Heart left ventricle (tissue), 16 donors: Measurements from ENCODE around the gene LIN28A. TPM values are rescaled to one million over a fixed set of nuclear protein-coding genes. Genes with fewer than 3 reads are reported as not detected.

Source experiments
- ATAC-seq, 4 donors: fragments of 200-7000 bp; cut with Tn5 transposase; one replicate each; pipeline ENCODE4 v1.9.1; 2020 to 2022; ENCODE audit warnings: moderate library complexity in 4 of 4, mild to moderate bottlenecking in 3 of 4, moderate number of reproducible peaks in 1 of 4
- DNase-seq, 5 donors: peaks; one replicate each; pipeline ENCODE4 v3.0.0-alpha.2; 2020
- H3K27ac ChIP-seq, 12 donors: fragments of 200-600 bp; sonication (generic) in 4 of 12; one replicate each; pipeline versions ENCODE4 v1.5.0 to v1.8.0; 2016 to 2022; ENCODE audit warnings: mild to moderate bottlenecking in 2 of 12
- H3K27me3 ChIP-seq, 9 donors: fragments of 200-600 bp; sonication (generic) in 2 of 9; one replicate each; pipeline versions ENCODE4 v1.5.1 to v1.8.0; 2016 to 2022; ENCODE audit warnings: mild to moderate bottlenecking in 3 of 9
- H3K36me3 ChIP-seq, 9 donors: fragments of 200-600 bp; sonication (generic) in 2 of 9; one replicate each; pipeline versions ENCODE4 v1.5.0 to v1.8.0; 2018 to 2022; ENCODE audit warnings: mild to moderate bottlenecking in 2 of 9
- H3K4me1 ChIP-seq, 12 donors: fragments of 200-600 bp; sonication (generic) in 4 of 12; one replicate each; pipeline versions ENCODE4 v1.5.0 to v1.8.0; 2016 to 2022; ENCODE audit warnings: mild to moderate bottlenecking in 3 of 12
- H3K4me3 ChIP-seq, 12 donors: fragments of 200-600 bp; sonication (generic) in 4 of 12; one replicate each; pipeline versions ENCODE4 v1.5.0 to v1.8.0; 2017 to 2022; ENCODE audit warnings: mild to moderate bottlenecking in 9 of 12, moderate library complexity in 4 of 12
- H3K9me3 ChIP-seq, 12 donors: fragments of 200-600 bp; sonication (generic) in 4 of 12; one replicate each; pipeline versions ENCODE4 v1.5.0 to v1.8.0; 2016 to 2022; ENCODE audit warnings: mild to moderate bottlenecking in 1 of 12
- POLR2A ChIP-seq, 2 donors: fragments of 450-650 bp; IDR thresholded peaks; one replicate each; pipeline ENCODE4 v1.6.1; 2017; ENCODE audit warnings: antibody characterized with exemption in 2 of 2, mild to moderate bottlenecking in 2 of 2, moderate library complexity in 2 of 2
- WGBS, 4 donors: extraction: QIAGEN DNeasy Blood & Tissue Kit in 2 of 4; methylation state at CpG; one replicate each; pipeline versions ENCODE4 v1.1.5 to v1.1.7; 2013 to 2018; 5-methylcytosine and 5-hydroxymethylcytosine counted together
- intact Hi-C, 10 donors: fragments of 100-400 bp; cut with DNase I; formaldehyde crosslinking; loops; one replicate each; pipeline versions ENCODE4 v1.11.1 to v1.14.2; 2022
- polyA plus RNA-seq, 2 donors: library from polyadenylated mRNA; stranded (reverse); fragments of 200-250 nt; gene quantifications; one replicate each; pipeline ENCODE4 v1.2.3, GENCODE V29; 2013
- total RNA-seq, 9 donors: library from RNA; depleted of rRNA in 2 of 9; stranded (reverse); fragments of >200 nt in 2 of 9; fragmentation: NEBNext Ultra II Directional in 3 of 9; extraction: Animal tissue kit (Norgen Biotek cat#: 25700) in 3 of 9; gene quantifications; one replicate each; pipeline versions ENCODE4 v1.1.0 to v1.2.4, GENCODE V29; 2016 to 2023
- TF ChIP-seq, protein P1 (sequence below), 12 donors: fragments of 200-600 bp; sonication (generic) in 4 of 12; IDR thresholded peaks; one replicate each; pipeline versions ENCODE4 v1.5.0 to v1.8.0; 2018 to 2022; ENCODE audit warnings: antibody characterized with exemption in 12 of 12, mild to moderate bottlenecking in 5 of 12
- donor health status: ischemic (EF 13 %, LVEDD 7.1; RV severe dilation, severe dysfunction).
- donor health status: healthy with polysubstance abuse.
- donor health status: DM: no; HTN: yes; CAD: no.
- donor health status: DM: no; HTN: no; CAD: no.
- donor health status: ischemic (EF 25% LVEDD 6.9; RV normal size, moderate dysfunction).
- donor health status: ischemic (EF 25% LVEDD 5.7; RV mildly dilated, moderate dysfunction).
- donor health status: healthy.
- donor health status: DM: yes; HTN: yes; CAD: no.
- donor health status: ischemic (EF 35%, LVEDD 5.7; RV mildly dilated, moderate dysfunction).
- donor health status: nonischemic (EF 11% LVEDD 7.7; RV severe dilation, severe dysfunction).
- donor health status: DM: yes; HTN: yes; CAD: no.
- donor health status: PGD.
- donor health status: ischemic (EF 29% LVEDD 5.4; RV normal size, mild dysfunction).
- donor health status: nonischemic (EF 23%, LVEDD 6.1; RV moderate dilation, normal function).

The LIN28A gene
- total and polyA plus RNA-seq, 11 donors, result 0.15 TPM; not detected in 10

DNA sequence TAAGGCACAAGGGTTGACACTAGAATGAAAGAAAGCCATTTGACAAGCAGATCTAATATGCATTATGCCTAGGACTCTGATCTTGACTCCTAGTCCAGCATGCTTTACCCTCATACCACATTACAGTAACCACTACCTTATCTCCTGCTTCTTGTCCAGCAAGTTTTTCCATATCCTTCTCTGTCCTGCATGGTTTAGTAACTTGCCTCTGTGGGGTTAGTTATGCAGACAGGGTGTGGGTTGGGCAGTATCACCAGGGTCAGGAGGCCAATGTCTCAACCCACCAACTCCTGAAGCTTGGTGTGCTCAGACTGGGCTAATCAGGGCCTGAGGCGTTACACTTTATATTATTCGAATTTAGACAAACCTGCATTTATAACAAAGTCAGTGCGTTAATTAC, 40.3 kb downstream of the LIN28A start:
- H3K27me3 ChIP-seq, result no peaks in the 10 kb centered on the region
- H3K4me3 ChIP-seq, result no peak overlapping the region
- peaks cover 0 to 99% (median 93%) of the 10 kb centered on the region in 9 donors for H3K36me3 ChIP-seq
- peaks cover 0 to 6% (median 0%) of the 10 kb centered on the region in 12 donors for H3K4me1 ChIP-seq
- no peaks in the 10 kb centered on the region for H3K9me3 ChIP-seq
- WGBS, 4 donors, result 92 to 98% (median 95%) methylated on average over 3 of the region's 3 CpGs
- intact Hi-C loops, result no loop called here
- peak overlapping the region in 1 of 12 donors; percentile 8 for H3K27ac ChIP-seq
- DNase-seq (no peak), ATAC-seq (no peak)
- TF ChIP-seq POLR2A (IDR thresholded peaks at IDR 0.05), result no peak
- TF ChIP-seq, protein P1, sequence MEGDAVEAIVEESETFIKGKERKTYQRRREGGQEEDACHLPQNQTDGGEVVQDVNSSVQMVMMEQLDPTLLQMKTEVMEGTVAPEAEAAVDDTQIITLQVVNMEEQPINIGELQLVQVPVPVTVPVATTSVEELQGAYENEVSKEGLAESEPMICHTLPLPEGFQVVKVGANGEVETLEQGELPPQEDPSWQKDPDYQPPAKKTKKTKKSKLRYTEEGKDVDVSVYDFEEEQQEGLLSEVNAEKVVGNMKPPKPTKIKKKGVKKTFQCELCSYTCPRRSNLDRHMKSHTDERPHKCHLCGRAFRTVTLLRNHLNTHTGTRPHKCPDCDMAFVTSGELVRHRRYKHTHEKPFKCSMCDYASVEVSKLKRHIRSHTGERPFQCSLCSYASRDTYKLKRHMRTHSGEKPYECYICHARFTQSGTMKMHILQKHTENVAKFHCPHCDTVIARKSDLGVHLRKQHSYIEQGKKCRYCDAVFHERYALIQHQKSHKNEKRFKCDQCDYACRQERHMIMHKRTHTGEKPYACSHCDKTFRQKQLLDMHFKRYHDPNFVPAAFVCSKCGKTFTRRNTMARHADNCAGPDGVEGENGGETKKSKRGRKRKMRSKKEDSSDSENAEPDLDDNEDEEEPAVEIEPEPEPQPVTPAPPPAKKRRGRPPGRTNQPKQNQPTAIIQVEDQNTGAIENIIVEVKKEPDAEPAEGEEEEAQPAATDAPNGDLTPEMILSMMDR (IDR thresholded peaks at IDR 0.05), result no peak

DNA sequence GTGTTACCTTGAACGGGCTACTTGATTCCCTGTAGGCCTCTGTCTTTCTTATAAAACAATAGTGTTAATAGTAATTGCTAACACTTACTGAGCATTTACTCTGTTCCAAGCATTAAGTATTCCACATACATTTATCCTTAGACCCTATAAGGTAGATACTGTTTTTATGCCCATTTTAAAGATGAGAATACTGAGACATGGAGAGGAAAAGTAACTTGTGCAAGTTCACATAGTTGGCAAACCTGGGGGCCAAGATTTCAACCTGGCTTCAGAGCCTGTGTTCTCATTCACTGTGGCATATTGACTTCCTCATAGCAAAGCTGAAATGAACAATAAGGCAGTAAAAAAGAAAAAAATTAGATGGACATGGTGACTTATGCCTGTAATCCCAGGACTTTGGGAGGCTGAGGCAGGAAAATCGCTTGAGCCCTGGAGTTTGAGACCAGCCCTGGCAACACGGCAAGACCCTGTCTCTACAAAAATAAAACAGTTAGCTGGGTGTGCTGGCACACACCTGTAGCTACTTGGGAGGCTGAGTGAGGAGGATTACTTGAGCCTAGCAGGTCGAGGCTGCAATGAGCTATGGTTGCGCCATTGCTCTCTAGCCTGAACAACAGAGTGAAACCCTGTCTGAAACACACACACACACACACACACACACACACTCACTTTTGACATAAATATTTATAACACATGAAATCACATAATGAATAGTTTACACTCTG, 42.0 kb downstream of the LIN28A start:
- Histone ChIP-seq H3K4me1 (peaks cover 0 to 6% (median 0%) of the 10 kb centered on the region in 12 donors), H3K9me3 (no peaks in the 10 kb centered on the region), H3K36me3 (peaks cover 0 to 93% (median 86%) of the 10 kb centered on the region in 9 donors), H3K4me3 (no peak overlapping the region), H3K27me3 (no peaks in the 10 kb centered on the region), H3K27ac (no peak overlapping the region)
- intact Hi-C loops, result no loop called here
- TF ChIP-seq POLR2A (IDR thresholded peaks at IDR 0.05), result no peak
- TF ChIP-seq, protein P1 (IDR thresholded peaks at IDR 0.05), result no peak
- WGBS, 4 donors, result 95 to 97% (median 96%) methylated on average over 5 of the region's 5 CpGs
- ATAC-seq (no peak), DNase-seq (no peak)

DNA sequence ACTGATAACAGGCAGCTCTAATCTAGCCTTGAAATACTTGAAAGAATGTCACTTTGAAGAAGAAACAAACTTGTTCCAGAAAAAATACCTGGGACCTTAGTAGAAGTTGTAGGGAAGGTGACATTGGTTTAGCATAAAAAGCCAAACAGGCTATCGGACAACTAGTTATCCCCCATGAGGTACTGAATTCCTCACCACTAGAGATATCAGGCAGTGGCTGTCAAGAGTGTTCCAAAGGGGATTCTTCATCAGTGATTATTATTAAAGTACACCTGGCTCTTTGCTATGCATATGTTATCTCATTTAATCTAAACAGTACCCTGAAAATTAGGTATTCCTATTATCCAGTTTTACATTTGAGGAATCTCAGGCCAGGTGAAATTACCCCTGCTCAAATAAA, 48.5 kb downstream of the LIN28A start:
- intact Hi-C loops, result no loop called here
- Histone ChIP-seq H3K27me3 (no peaks in the 10 kb centered on the region), H3K4me3 (no peak overlapping the region), H3K4me1 (peaks cover 0 to 14% (median 0%) of the 10 kb centered on the region in 12 donors), H3K27ac (peak overlapping the region in 11 of 12 donors; percentile 3 to 79 (median 63)), H3K36me3 (peaks cover 0 to 95% (median 86%) of the 10 kb centered on the region in 9 donors), H3K9me3 (no peaks in the 10 kb centered on the region)
- TF ChIP-seq, protein P1 (IDR thresholded peaks at IDR 0.05), result no peak
- TF ChIP-seq POLR2A (IDR thresholded peaks at IDR 0.05), result no peak
- WGBS, 4 donors, result 47 to 62% (median 54%) methylated on average over 1 of the region's 1 CpG
- DNase-seq (no peak), ATAC-seq (peak in 2 of 4 donors; percentile 17 to 20)

DNA sequence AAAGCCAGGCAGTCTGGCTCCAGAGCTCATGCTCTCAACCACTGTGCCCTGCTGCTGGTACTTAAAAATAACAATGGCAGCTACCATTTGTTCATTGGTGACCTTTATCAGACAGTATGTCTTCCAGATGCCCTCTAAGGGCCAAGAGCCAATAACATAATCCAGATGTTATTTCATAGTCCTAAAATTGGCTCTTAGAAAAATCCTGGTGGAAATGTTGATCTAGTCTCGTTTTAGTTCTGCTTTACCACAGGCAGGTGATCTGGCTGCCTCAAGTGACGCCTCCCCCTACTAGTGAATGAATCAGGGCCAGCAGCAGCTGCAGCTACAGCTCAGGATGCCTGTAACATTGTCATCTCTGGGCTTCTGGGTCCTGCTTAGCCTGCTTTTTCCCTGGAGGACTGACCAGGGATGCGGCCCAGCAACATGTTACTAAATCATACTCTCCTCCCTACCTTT, 49.0 kb downstream of the LIN28A start:
- DNase-seq (peak in 2 of 5 donors; percentile 12 to 37), ATAC-seq (peak; percentile 73 to 92 (median 90))
- H3K4me1 ChIP-seq, result peaks cover 0 to 14% (median 0%) of the 10 kb centered on the region in 12 donors
- TF ChIP-seq POLR2A (IDR thresholded peaks at IDR 0.05), result no peak
- TF ChIP-seq, protein P1 (IDR thresholded peaks at IDR 0.05), result no peak
- H3K27ac ChIP-seq, result peak overlapping the region in 11 of 12 donors; percentile 3 to 79 (median 63)
- H3K9me3 ChIP-seq, result no peaks in the 10 kb centered on the region
- no peak overlapping the region for H3K4me3 ChIP-seq
- peaks cover 0 to 95% (median 86%) of the 10 kb centered on the region in 9 donors for H3K36me3 ChIP-seq
- H3K27me3 ChIP-seq, result no peaks in the 10 kb centered on the region
- 56 to 64% (median 60%) methylated on average over 3 of the region's 3 CpGs for WGBS, 4 donors
- intact Hi-C loops, result no loop called here
